BJ (cell line): ENCODE measurements around the gene BACH1. TPM values are rescaled to one million over a fixed set of nuclear protein-coding genes. Genes with fewer than 3 reads are reported as not detected.

Experiments
- CTCF ChIA-PET: fragments of 350-600 bp; formaldehyde crosslinking; extraction: SDS; loops from one replicate; lab custom pipeline; 2021; ENCODE audit warnings: antibody characterized with exemption, inconsistent platforms; lab: Yijun Ruan, JAX
- POLR2A ChIA-PET: fragments of 300-600 bp; sonication (Branson Sonifier 250); formaldehyde crosslinking; extraction: SDS; loops from one replicate; lab custom pipeline; 2021; ENCODE audit warnings: antibody characterized with exemption; lab: Charles Lee
- DNase-seq: peaks from one replicate; pipeline ENCODE4 v3.0.0-alpha.2; 2011; ENCODE audit warnings: low read depth
- H3K27me3 ChIP-seq: 2 replicates; pipeline ENCODE4 v1.6.0; 2011; ENCODE audit warnings: low read length; ENCODE audit not compliant: control insufficient read depth, insufficient read depth
- H3K36me3 ChIP-seq: 2 replicates; pipeline ENCODE4 v1.5.1; 2011; ENCODE audit warnings: low read length; ENCODE audit not compliant: control insufficient read depth, insufficient read depth
- H3K4me3 ChIP-seq: 2 replicates; pipeline ENCODE4 v1.5.1; 2011; ENCODE audit warnings: low read depth, mild to moderate bottlenecking, control low read depth, low read length
- polyA plus RNA-seq: library from polyadenylated mRNA; depleted of rRNA; stranded (reverse); fragments of >200 nt; gene quantifications from 2 replicates; pipeline ENCODE4 v1.2.3, GENCODE V29; 2011
- TF ChIP-seq, protein P1 (sequence below): IDR thresholded peaks from 2 replicates; pipeline ENCODE4 v1.5.1; 2011; ENCODE audit warnings: low read depth, mild to moderate bottlenecking, control low read depth, inconsistent platforms, low read length, moderate library complexity; ENCODE audit not compliant: insufficient read depth

BACH1 gene
- polyA plus RNA-seq, 1 experiment, result 22.7 TPM

DNA sequence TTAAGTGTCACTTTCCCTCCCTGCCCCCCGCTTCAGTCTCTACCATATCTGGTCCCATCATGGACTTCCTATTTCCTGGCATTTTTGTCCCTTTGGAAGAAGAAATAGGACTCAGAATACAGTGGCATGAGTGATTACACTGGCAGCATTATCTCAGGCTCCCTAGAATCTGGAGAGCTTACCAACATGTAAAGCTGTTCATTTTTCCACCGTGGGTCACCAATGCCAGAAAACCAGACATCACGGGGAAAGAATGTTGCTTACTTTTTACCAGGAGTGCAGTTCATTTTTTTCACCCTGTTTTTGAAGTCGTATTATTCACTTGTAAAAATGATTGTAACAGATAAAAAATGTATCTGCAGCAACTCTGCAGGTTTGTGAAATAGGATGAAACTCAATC, 44.8 kb downstream of the BACH1 start:
- ChIA-PET CTCF (interaction anchor here (1.0 kb wide), 1 partner anchor 179 kb away, joined by 4 read pairs; no protein-coding TSS in a partner anchor), POLR2A (no interaction called here)
- Histone ChIP-seq H3K27me3 (no peaks in the 10 kb centered on the region), H3K36me3 (peaks cover 1% of the 10 kb centered on the region; the same call in 1 of the 2 replicates), H3K4me3 (no peak overlapping the region)
- TF ChIP-seq, protein P1, sequence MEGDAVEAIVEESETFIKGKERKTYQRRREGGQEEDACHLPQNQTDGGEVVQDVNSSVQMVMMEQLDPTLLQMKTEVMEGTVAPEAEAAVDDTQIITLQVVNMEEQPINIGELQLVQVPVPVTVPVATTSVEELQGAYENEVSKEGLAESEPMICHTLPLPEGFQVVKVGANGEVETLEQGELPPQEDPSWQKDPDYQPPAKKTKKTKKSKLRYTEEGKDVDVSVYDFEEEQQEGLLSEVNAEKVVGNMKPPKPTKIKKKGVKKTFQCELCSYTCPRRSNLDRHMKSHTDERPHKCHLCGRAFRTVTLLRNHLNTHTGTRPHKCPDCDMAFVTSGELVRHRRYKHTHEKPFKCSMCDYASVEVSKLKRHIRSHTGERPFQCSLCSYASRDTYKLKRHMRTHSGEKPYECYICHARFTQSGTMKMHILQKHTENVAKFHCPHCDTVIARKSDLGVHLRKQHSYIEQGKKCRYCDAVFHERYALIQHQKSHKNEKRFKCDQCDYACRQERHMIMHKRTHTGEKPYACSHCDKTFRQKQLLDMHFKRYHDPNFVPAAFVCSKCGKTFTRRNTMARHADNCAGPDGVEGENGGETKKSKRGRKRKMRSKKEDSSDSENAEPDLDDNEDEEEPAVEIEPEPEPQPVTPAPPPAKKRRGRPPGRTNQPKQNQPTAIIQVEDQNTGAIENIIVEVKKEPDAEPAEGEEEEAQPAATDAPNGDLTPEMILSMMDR, result no peak
- peak; percentile 39 for DNase-seq

DNA sequence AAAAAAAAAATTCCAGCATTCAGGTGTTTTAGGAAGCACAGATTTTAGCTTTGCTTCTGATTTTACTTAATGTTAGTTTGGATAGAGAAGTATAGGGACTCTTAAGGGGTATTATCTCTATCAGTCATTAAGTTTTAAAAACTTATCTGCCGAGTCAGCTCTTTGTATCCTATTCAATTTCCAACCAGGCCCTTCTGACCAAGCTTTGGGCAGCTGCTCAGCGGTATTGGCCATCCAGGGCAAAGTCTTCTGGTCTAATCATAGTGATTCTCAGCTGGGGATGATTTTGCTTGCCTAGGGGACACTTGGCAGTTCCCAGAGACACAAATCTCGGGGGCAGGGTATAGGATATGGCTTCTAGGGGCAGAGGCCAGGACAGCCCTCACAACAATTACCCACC, 47.6 kb downstream of the BACH1 start:
- no peak for DNase-seq
- H3K27me3 ChIP-seq, result no peaks in the 10 kb centered on the region
- H3K36me3 ChIP-seq, result peaks cover 1% of the 10 kb centered on the region; the same call in 1 of the 2 replicates
- POLR2A ChIA-PET, result no interaction called here
- TF ChIP-seq, protein P1, result no peak
- CTCF ChIA-PET, result interaction anchor here (0.7 to 1.1 kb wide), 4 partner anchors 10 to 391 kb away, joined by 3 to 4 read pairs (median 3); no protein-coding TSS in a partner anchor
- no peak overlapping the region for H3K4me3 ChIP-seq

GRCh38 chr21:29346771-29347170, 48.0 kb downstream of the BACH1 start:
- ChIA-PET CTCF (interaction anchor here (0.7 to 1.1 kb wide), 4 partner anchors 10 to 391 kb away, joined by 3 to 4 read pairs (median 3); no protein-coding TSS in a partner anchor), POLR2A (no interaction called here)
- TF ChIP-seq, protein P1, result no peak
- DNase-seq, result no peak
- H3K36me3 ChIP-seq, result peaks cover 1% of the 10 kb centered on the region; the same call in 1 of the 2 replicates
- H3K4me3 ChIP-seq, result no peak overlapping the region
- no peaks in the 10 kb centered on the region for H3K27me3 ChIP-seq

DNA sequence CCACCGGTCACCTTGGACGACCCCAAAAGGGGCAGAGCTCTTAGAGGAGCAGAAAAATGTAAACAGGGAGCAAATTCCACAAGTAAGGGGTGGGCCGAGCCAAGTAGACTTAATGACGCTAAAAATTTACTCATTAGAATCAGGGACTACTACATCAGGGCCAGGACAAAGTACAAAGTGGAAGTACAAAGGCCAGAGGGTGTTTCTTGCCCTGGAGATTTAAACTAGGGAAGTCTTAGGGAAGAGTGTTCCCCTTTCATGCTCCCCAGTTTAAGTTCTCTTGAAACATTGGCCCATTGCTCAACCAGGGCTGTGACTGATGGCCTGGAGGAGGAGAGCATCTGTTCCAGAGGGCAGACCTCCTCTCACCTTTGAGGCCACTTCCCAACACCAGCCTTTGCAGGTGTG, 48.6 kb downstream of the BACH1 start:
- TF ChIP-seq, protein P1, result no peak
- H3K36me3 ChIP-seq, result peaks cover 1% of the 10 kb centered on the region; the same call in 1 of the 2 replicates
- POLR2A ChIA-PET, result no interaction called here
- H3K27me3 ChIP-seq, result no peaks in the 10 kb centered on the region
- no peak overlapping the region for H3K4me3 ChIP-seq
- DNase-seq, result no peak
- CTCF ChIA-PET, result no interaction called here

- Histone ChIP-seq H3K36me3 (peaks cover 1% of the 10 kb centered on the region; the same call in 1 of the 2 replicates), H3K4me3 (no peak overlapping the region), H3K27me3 (no peaks in the 10 kb centered on the region)
- POLR2A ChIA-PET, result interaction anchor here (0.6 kb wide), 1 partner anchor 167 kb away, joined by 3 read pairs; no protein-coding TSS in a partner anchor
- TF ChIP-seq, protein P1, result no peak
- no peak for DNase-seq
- CTCF ChIA-PET, result interaction anchor here (0.6 to 1.3 kb wide), 3 partner anchors 11 to 173 kb away, joined by 3 read pairs; no protein-coding TSS in a partner anchor
These were observed 51.0 kb downstream of the BACH1 start for GRCh38 chr21:29349702-29350101.
